ENCODE results near the gene DPF3. TPM values are rescaled to one million over a fixed set of nuclear protein-coding genes. Genes with fewer than 3 reads are reported as not detected.

Gene DPF3
- total RNA-seq, 1 experiment from 2014 or later, result not detected

GRCh38 chr14:72844524-72844923 lies 49.4 kb downstream of the DPF3 start:
- intact Hi-C loops (cut with micrococcal nuclease; ENCODE audit: unreplicated experiment), result no loop called here
- ATAC-seq (no peak), DNase-seq (ENCODE audit: low read depth, low spot score) (no peak)
- Histone ChIP-seq H3K9me3 (ENCODE audit: control insufficient read depth, insufficient read depth, low read depth, low read length) (no peaks in the 10 kb centered on the region), H3K4me3 (ENCODE audit: low read depth in 2 of 2, low read length in 2 of 2) (no peak overlapping the region), H3K36me3 (ENCODE audit: control insufficient read depth, insufficient read depth, low read length) (no peaks in the 10 kb centered on the region), H3K4me1 (ENCODE audit: control insufficient read depth, insufficient read depth, low read length) (no peaks in the 10 kb centered on the region), H3K27me3 (ENCODE audit: control insufficient read depth, insufficient read depth, low read length) (no peaks in the 10 kb centered on the region), H3K27ac (ENCODE audit: low read length) (no peak overlapping the region)
- in situ Hi-C loops (cut with HindIII; ENCODE audit: low pct_unique_long_range_greater_than_20kb, low sequenced_read_pairs), result no loop called here
- ChIA-PET CTCF (no interaction called here), POLR2A (no interaction called here)
- no TSS peak for BruUV-seq (replicated peaks)
- TF ChIP-seq POLR2AphosphoS5 (IDR thresholded peaks at IDR 0.05; ENCODE audit: low read depth, low read length), result no peak
- TF ChIP-seq TCF7L2 (IDR thresholded peaks at IDR 0.05; ENCODE audit: low read depth, low read length), result no peak
- TF ChIP-seq SIN3A (IDR thresholded peaks at IDR 0.05; ENCODE audit: borderline replicate concordance, insufficient read depth, low read depth, low read length), result no peak
- no peak for TF ChIP-seq CTCF (IDR thresholded peaks at IDR 0.05)
- no peak for TF ChIP-seq REST (IDR thresholded peaks at IDR 0.05; ENCODE audit: insufficient read depth in 1 of 2, low read depth in 2 of 2, low read length in 1 of 2)

GRCh38 chr14:72839753-72840607 lies 53.9 kb downstream of the DPF3 start:
- intact Hi-C loops (cut with micrococcal nuclease; ENCODE audit: unreplicated experiment), result no loop called here
- in situ Hi-C loops (cut with HindIII; ENCODE audit: low pct_unique_long_range_greater_than_20kb, low sequenced_read_pairs), result no loop called here
- H3K4me3 ChIP-seq (ENCODE audit: low read depth in 2 of 2, low read length in 2 of 2), result no peak overlapping the region
- ChIA-PET CTCF (no interaction called here), POLR2A (interaction anchor here (0.6 kb wide), 1 partner anchor 48 kb away, joined by 3 read pairs; no protein-coding TSS in a partner anchor)
- no peaks in the 10 kb centered on the region for H3K27me3 ChIP-seq (ENCODE audit: control insufficient read depth, insufficient read depth, low read length)
- H3K4me1 ChIP-seq (ENCODE audit: control insufficient read depth, insufficient read depth, low read length), result no peaks in the 10 kb centered on the region
- TF ChIP-seq SIN3A (IDR thresholded peaks at IDR 0.05; ENCODE audit: borderline replicate concordance, insufficient read depth, low read depth, low read length) (no peak), REST (IDR thresholded peaks at IDR 0.05; ENCODE audit: insufficient read depth in 1 of 2, low read depth in 2 of 2, low read length in 1 of 2) (no peak)
- BruUV-seq (replicated peaks), result no TSS peak
- H3K9me3 ChIP-seq (ENCODE audit: control insufficient read depth, insufficient read depth, low read depth, low read length), result no peaks in the 10 kb centered on the region
- no peaks in the 10 kb centered on the region for H3K36me3 ChIP-seq (ENCODE audit: control insufficient read depth, insufficient read depth, low read length)
- no peak for DNase-seq (ENCODE audit: low read depth, low spot score)
- no peak for ATAC-seq
- H3K27ac ChIP-seq (ENCODE audit: low read length), result no peak overlapping the region
